OCI-LY1 (cell line): ENCODE measurements around the gene ZP1.

ENCODE experiments used
- CTCF ChIP-seq: fragments of 200-600 bp; sonication (generic), shearing (Covaris generic); IDR thresholded peaks from 2 replicates; pipeline ENCODE4 v1.5.1; 2017; ENCODE audit warnings: mild to moderate bottlenecking, antibody characterized with exemption, low read length, moderate library complexity, mixed read lengths
- EZH2 ChIP-seq: fragments of 200-600 bp; sonication (generic), shearing (Covaris generic); IDR thresholded peaks from 2 replicates; pipeline ENCODE4 v1.8.0; 2017; ENCODE audit warnings: borderline replicate concordance, mixed run types, mild to moderate bottlenecking, antibody characterized with exemption, low read length, moderate library complexity, mixed read lengths

DNA sequence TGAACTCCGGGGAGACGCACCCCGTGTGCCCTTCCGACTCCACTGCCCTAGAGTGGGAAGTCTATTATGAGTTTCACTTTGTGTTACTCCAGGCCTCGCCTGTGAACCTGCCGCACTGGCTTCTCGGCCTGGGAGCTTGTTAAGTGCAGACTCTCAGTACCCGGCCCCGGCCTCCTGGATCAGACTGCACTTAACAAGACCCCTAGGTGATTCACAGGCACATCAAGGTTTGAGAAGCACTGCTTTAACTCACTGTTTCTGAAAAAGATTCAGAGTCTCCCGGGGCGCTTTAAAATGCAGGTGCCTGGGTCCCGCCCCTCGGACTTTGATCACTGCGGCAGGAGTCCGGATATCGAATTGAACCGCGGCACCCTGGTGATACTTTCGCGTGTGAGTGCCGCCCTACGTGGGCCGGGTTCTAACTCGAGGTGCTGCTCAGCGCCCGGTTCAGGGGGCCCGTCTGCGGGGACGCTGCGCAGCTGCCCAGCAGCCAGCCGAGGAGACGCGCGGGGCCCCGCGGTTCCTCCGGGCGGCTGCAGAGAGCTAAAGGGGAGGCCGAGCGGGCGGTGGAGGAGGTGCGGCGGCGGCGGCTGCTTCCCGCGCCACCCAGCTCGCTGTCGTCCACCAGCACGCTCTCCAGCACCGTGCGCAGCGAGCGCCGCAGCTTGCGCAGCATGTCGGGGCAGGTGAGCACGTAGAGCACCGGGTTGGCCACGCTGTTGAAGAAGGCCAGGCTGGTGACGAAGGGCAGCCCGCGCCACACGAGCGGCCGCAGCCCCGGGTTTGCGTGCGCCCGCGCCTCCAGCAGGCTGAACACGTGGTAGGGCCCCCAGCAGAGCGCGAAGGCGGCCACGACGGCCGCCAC is 15.0 kb upstream of the ZP1 start:
- TF ChIP-seq CTCF (no peak), EZH2 (no peak)
